ENCODE data around the gene ZFHX3. TPM values are rescaled to one million over a fixed set of nuclear protein-coding genes. Genes with fewer than 3 reads are reported as not detected.
A peak's percentile ranks its signal among the peaks of the same experiment; 100 is the strongest.

The ZFHX3 gene
- total and polyA plus RNA-seq, 11 donors, result 3.8 to 21.6 (median 13.6) TPM

DNA sequence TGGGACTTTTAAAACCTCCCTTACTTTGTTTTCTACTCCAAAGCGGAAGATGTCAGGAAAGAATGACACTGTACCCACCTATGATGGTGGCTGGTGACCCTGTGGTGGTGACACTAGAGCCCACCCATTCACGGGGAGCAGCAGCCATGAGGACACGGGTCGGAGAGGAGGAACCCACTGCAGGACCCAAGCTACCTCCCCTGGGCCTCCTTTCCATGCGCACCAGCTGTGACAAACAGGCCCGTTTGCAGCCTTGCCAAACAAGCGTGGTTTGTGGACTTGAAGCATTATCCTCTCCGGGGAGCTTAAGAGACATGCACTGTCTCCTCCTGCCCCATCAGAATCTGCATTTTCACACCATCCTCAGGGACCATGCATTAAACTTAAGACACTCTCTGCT lies 85.6 kb downstream of the ZFHX3 start:
- DNase-seq (no peak), ATAC-seq (no peak)
- H3K27me3 ChIP-seq, result no peaks in the 10 kb centered on the region
- peaks cover 0 to 33% (median 2%) of the 10 kb centered on the region in 12 donors for H3K4me1 ChIP-seq
- H3K36me3 ChIP-seq, result peaks cover 0 to 28% (median 22%) of the 10 kb centered on the region in 9 donors
- TF ChIP-seq POLR2A (IDR thresholded peaks at IDR 0.05), result no peak
- TF ChIP-seq, protein P1, sequence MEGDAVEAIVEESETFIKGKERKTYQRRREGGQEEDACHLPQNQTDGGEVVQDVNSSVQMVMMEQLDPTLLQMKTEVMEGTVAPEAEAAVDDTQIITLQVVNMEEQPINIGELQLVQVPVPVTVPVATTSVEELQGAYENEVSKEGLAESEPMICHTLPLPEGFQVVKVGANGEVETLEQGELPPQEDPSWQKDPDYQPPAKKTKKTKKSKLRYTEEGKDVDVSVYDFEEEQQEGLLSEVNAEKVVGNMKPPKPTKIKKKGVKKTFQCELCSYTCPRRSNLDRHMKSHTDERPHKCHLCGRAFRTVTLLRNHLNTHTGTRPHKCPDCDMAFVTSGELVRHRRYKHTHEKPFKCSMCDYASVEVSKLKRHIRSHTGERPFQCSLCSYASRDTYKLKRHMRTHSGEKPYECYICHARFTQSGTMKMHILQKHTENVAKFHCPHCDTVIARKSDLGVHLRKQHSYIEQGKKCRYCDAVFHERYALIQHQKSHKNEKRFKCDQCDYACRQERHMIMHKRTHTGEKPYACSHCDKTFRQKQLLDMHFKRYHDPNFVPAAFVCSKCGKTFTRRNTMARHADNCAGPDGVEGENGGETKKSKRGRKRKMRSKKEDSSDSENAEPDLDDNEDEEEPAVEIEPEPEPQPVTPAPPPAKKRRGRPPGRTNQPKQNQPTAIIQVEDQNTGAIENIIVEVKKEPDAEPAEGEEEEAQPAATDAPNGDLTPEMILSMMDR (IDR thresholded peaks at IDR 0.05), result no peak
- no peak overlapping the region for H3K4me3 ChIP-seq
- intact Hi-C loops (cut with DNase I), result no loop called here
- WGBS, 4 donors, result 88 to 90% (median 89%) methylated on average over 6 to 8 of the region's 8 CpGs
- no peaks in the 10 kb centered on the region for H3K9me3 ChIP-seq
- H3K27ac ChIP-seq, result no peak overlapping the region

DNA sequence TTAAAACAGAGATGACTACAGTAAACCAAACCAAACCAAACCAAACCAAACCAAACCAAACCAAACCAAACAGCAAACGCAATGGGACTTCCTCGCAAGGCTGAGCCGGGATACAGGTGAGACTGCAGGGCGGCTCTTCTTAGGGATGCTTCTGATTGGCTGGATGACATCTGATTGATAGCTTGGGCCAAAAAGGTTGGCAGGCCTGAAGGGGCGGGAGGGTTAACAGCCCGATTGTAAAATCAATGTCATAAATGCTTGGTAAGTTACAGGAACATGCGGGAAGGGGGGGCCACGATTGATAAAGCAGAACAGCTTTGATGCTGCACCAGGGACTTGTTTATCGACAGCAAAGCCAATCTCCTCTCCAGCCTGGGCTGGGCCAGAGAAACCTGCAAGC lies 86.1 kb downstream of the ZFHX3 start:
- 93 to 96% (median 94%) methylated on average over 9 of the region's 9 CpGs for WGBS, 4 donors
- intact Hi-C loops (cut with DNase I), result no loop called here
- Histone ChIP-seq H3K27ac (no peak overlapping the region), H3K4me1 (peaks cover 0 to 33% (median 2%) of the 10 kb centered on the region in 12 donors), H3K4me3 (no peak overlapping the region), H3K27me3 (no peaks in the 10 kb centered on the region), H3K36me3 (peaks cover 0 to 32% (median 26%) of the 10 kb centered on the region in 9 donors), H3K9me3 (no peaks in the 10 kb centered on the region)
- TF ChIP-seq, protein P1 (IDR thresholded peaks at IDR 0.05), result no peak
- TF ChIP-seq POLR2A (IDR thresholded peaks at IDR 0.05), result no peak
- no peak for ATAC-seq
- DNase-seq, result no peak

DNA sequence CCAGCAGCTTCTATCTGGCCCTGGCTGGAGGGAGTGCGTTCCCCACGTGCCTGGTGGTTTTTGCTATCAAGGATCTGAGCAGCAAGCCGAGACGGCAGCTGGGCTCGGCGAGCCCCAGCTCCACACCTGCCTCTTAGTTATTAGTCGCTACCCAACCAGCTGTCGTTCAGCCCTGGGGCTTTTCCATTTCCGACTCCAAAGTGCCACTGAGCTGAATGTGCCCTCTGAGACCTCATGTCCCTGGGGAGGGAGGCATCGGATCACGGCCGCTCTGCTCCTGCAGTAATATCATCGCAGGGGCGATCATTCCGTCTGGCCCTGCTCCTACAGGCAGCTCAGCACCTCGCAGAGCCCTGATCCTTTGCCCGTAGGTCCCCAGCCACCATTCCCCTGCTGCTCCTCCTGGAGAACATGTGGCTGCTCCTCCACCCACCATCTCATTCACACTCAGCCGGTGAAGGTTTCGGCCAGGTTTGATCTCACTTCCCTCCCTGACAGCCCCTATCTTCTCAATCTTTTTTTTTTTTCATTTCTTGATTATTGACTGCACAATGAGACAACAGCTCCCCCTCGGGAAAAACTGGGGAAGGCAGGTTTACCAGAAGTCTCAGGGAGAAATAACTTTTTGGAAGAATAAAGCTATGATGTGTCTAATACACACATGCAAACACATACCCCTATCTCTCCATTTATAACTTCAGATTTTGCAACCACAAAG lies 86.7 kb downstream of the ZFHX3 start:
- ATAC-seq, result peak in 3 of 4 donors; percentile 11 to 54 (median 41)
- TF ChIP-seq, protein P1 (IDR thresholded peaks at IDR 0.05), result peak in 5 of 12 donors; percentile 13 to 41 (median 30)
- no peak for TF ChIP-seq POLR2A (IDR thresholded peaks at IDR 0.05)
- Histone ChIP-seq H3K36me3 (peaks cover 0 to 32% (median 26%) of the 10 kb centered on the region in 9 donors), H3K27me3 (no peaks in the 10 kb centered on the region), H3K9me3 (no peaks in the 10 kb centered on the region), H3K27ac (no peak overlapping the region), H3K4me1 (peaks cover 0 to 33% (median 2%) of the 10 kb centered on the region in 12 donors), H3K4me3 (no peak overlapping the region)
- intact Hi-C loops (cut with DNase I), result no loop called here
- no peak for DNase-seq
- 57 to 73% (median 63%) methylated on average over 15 to 20 of the region's 20 CpGs for WGBS, 4 donors

DNA sequence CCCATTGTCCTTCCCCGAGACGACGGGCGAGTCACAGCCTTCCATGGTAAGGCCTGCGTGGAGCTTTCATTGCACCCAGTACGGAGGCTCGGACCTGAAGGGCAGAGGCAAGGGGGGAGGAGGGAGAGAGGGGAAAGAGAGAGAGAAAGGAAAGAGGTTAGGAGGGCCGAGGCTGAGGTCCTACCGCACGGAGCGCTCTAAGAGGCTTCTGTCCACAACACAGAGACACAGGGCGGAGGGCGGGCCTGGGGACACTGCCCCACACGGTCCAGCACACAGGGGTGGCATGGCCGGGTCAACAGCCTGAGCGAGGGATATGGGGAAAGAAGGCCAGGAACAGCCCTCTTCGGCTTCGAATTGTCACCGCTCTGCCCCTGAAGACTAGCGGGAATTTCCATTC lies 87.8 kb downstream of the ZFHX3 start:
- Histone ChIP-seq H3K36me3 (peaks cover 0 to 37% (median 26%) of the 10 kb centered on the region in 9 donors), H3K9me3 (no peaks in the 10 kb centered on the region), H3K27ac (no peak overlapping the region), H3K4me3 (no peak overlapping the region), H3K27me3 (no peaks in the 10 kb centered on the region), H3K4me1 (peaks cover 0 to 33% (median 4%) of the 10 kb centered on the region in 12 donors)
- DNase-seq (no peak), ATAC-seq (peak in 1 of 4 donors; percentile 33)
- TF ChIP-seq POLR2A (IDR thresholded peaks at IDR 0.05), result no peak
- TF ChIP-seq, protein P1 (IDR thresholded peaks at IDR 0.05), result no peak
- WGBS, 4 donors, result 96 to 98% (median 97%) methylated on average over 19 to 20 of the region's 20 CpGs
- intact Hi-C loops (cut with DNase I), result no loop called here

All from heart left ventricle (tissue), 16 donors.